Immature natural killer cell (primary cell): ENCODE measurements around the gene ZNF728. TPM values are rescaled to one million over a fixed set of nuclear protein-coding genes. Genes with fewer than 3 reads are reported as not detected.
"Not testable (repeated sequence)": the region's sequence is repeated elsewhere in the genome, so short reads cannot be mapped to it uniquely, and the experiment has no call there.

ENCODE experiments used
- DNase-seq, 3 donors: peaks; one replicate each; pipeline ENCODE4 v3.0.0; 2022; ENCODE audit warnings: mixed read lengths in 1 of 3
- H3K27ac Mint-ChIP-seq, 6 donors: one replicate each; pipeline ENCODE4 v1.8.0; 2020; ENCODE audit warnings: mixed read lengths in 6 of 6, mild to moderate bottlenecking in 5 of 6, inconsistent platforms in 4 of 6, moderate library complexity in 3 of 6
- H3K27me3 Mint-ChIP-seq, 3 donors: one replicate each; pipeline ENCODE4 v1.8.0; 2020 to 2021; ENCODE audit warnings: low read depth in 3 of 3, mild to moderate bottlenecking in 3 of 3, mixed read lengths in 3 of 3, moderate library complexity in 3 of 3, inconsistent platforms in 1 of 3
- H3K36me3 Mint-ChIP-seq, 3 donors: one replicate each; pipeline ENCODE4 v1.8.0; 2020; ENCODE audit warnings: mixed read lengths in 3 of 3, inconsistent platforms in 2 of 3, mild to moderate bottlenecking in 2 of 3
- H3K4me1 Mint-ChIP-seq, 2 donors: one replicate each; pipeline ENCODE4 v1.8.0; 2020; ENCODE audit warnings: inconsistent platforms in 2 of 2, mild to moderate bottlenecking in 2 of 2, mixed read lengths in 2 of 2, moderate library complexity in 1 of 2
- H3K4me3 Mint-ChIP-seq, 5 donors: one replicate each; pipeline ENCODE4 v1.8.0; 2020; ENCODE audit warnings: mild to moderate bottlenecking in 5 of 5, mixed read lengths in 5 of 5, inconsistent platforms in 3 of 5, moderate library complexity in 3 of 5
- H3K9me3 Mint-ChIP-seq, 6 donors: one replicate each; pipeline ENCODE4 v1.8.0; 2020; ENCODE audit warnings: mild to moderate bottlenecking in 6 of 6, mixed read lengths in 6 of 6, inconsistent platforms in 4 of 6, moderate library complexity in 3 of 6
- polyA plus RNA-seq, 3 donors: library from polyadenylated mRNA; unstranded; fragments of 300-500 nt; fragmentation: Illumina TruSeq; gene quantifications; one replicate each; pipeline ENCODE4 v1.2.3, GENCODE V29; 2021

The ZNF728 gene
- not detected for polyA plus RNA-seq

- no peak for DNase-seq
- peaks cover 0 to 5% (median 0%) of the 10 kb centered on the region in 3 donors for H3K27me3 Mint-ChIP-seq
Observed at GRCh38 chr19:23002690-23003422, at the start of gene ZNF728. Gene ZNF728, minus strand, starts transcription at chr19:23003176. Its CDS starts 146 bp downstream, at chr19:23003030.

GRCh38 chr19:23052349-23052748 lies 49.4 kb upstream of the ZNF728 start:
- DNase-seq, result no peak
- peaks cover 8 to 60% (median 22%) of the 10 kb centered on the region in 6 donors for H3K9me3 Mint-ChIP-seq
- H3K27ac Mint-ChIP-seq, result no peak overlapping the region
- no peak overlapping the region for H3K4me3 Mint-ChIP-seq
- no peaks in the 10 kb centered on the region for H3K4me1 Mint-ChIP-seq
- H3K27me3 Mint-ChIP-seq, result peaks cover 0 to 2% (median 0%) of the 10 kb centered on the region in 3 donors
- no peaks in the 10 kb centered on the region for H3K36me3 Mint-ChIP-seq

More at GRCh38 chr19:23002690-23003422, at the start of gene ZNF728:
- Mint-ChIP-seq H3K36me3 (no peaks in the 10 kb centered on the region), H3K4me1 (no peaks in the 10 kb centered on the region), H3K4me3 (no peak within 1 kb of the TSS), H3K27ac (no peak within 1 kb of the TSS), H3K9me3 (peaks cover 18 to 67% (median 51%) of the 10 kb centered on the region in 6 donors)

GRCh38 chr19:23049256-23049655 lies 46.3 kb upstream of the ZNF728 start:
- Mint-ChIP-seq H3K4me3 (no peak overlapping the region), H3K4me1 (no peaks in the 10 kb centered on the region), H3K36me3 (no peaks in the 10 kb centered on the region), H3K27ac (no peak overlapping the region), H3K9me3 (peaks cover 17 to 62% (median 30%) of the 10 kb centered on the region in 6 donors), H3K27me3 (peaks cover 0 to under 1% (median 0%) of the 10 kb centered on the region in 3 donors)
- DNase-seq, result no peak

- H3K4me3 Mint-ChIP-seq, result no peak overlapping the region
- no peaks in the 10 kb centered on the region for H3K4me1 Mint-ChIP-seq
- no peak for DNase-seq
- H3K9me3 Mint-ChIP-seq, result peaks cover 22 to 69% (median 36%) of the 10 kb centered on the region in 6 donors
- H3K36me3 Mint-ChIP-seq, result no peaks in the 10 kb centered on the region
- H3K27me3 Mint-ChIP-seq, result no peaks in the 10 kb centered on the region
- H3K27ac Mint-ChIP-seq, result no peak overlapping the region
Observed at GRCh38 chr19:23046743-23047142, 43.8 kb upstream of the ZNF728 start.

GRCh38 chr19:23033721-23034120 lies 30.7 kb upstream of the ZNF728 start:
- H3K36me3 Mint-ChIP-seq, result peaks cover 0 to 3% (median 0%) of the 10 kb centered on the region in 3 donors
- H3K4me3 Mint-ChIP-seq, result no peak overlapping the region
- no peaks in the 10 kb centered on the region for H3K4me1 Mint-ChIP-seq
- no peak overlapping the region for H3K27ac Mint-ChIP-seq
- H3K27me3 Mint-ChIP-seq, result peaks cover 0 to 7% (median 0%) of the 10 kb centered on the region in 3 donors
- H3K9me3 Mint-ChIP-seq, result peaks cover 16 to 45% (median 29%) of the 10 kb centered on the region in 6 donors
- DNase-seq, result no peak

- no peak overlapping the region for H3K27ac Mint-ChIP-seq
Observed at GRCh38 chr19:23015660-23016059, 12.7 kb upstream of the ZNF728 start.

GRCh38 chr19:22994957-22995356 lies 8.0 kb downstream of the ZNF728 start:
- H3K36me3 Mint-ChIP-seq, H3K4me1 Mint-ChIP-seq, H3K27ac Mint-ChIP-seq, H3K4me3 Mint-ChIP-seq, H3K27me3 Mint-ChIP-seq, DNase-seq: not testable (repeated sequence)
- peaks cover 4 to 61% (median 40%) of the 10 kb centered on the region in 6 donors for H3K9me3 Mint-ChIP-seq

More at GRCh38 chr19:23015660-23016059, 12.7 kb upstream of the ZNF728 start:
- Mint-ChIP-seq H3K4me3 (no peak overlapping the region), H3K36me3 (no peaks in the 10 kb centered on the region), H3K9me3 (peaks cover 15 to 75% (median 38%) of the 10 kb centered on the region in 6 donors), H3K4me1 (no peaks in the 10 kb centered on the region), H3K27me3 (peaks cover 0 to 3% (median 0%) of the 10 kb centered on the region in 3 donors)
- DNase-seq, result no peak

GRCh38 chr19:22976248-22976647 lies 26.7 kb downstream of the ZNF728 start:
- no peak for DNase-seq
- H3K4me3 Mint-ChIP-seq, result no peak overlapping the region
- H3K4me1 Mint-ChIP-seq, result no peaks in the 10 kb centered on the region
- H3K36me3 Mint-ChIP-seq, result peaks cover 0 to 13% (median 9%) of the 10 kb centered on the region in 3 donors
- H3K27me3 Mint-ChIP-seq, result peaks cover 0 to 3% (median 0%) of the 10 kb centered on the region in 3 donors
- peaks cover 38 to 87% (median 72%) of the 10 kb centered on the region in 6 donors for H3K9me3 Mint-ChIP-seq
- H3K27ac Mint-ChIP-seq, result no peak overlapping the region

GRCh38 chr19:22975546-22976136 lies 27.3 kb downstream of the ZNF728 start:
- H3K36me3 Mint-ChIP-seq, H3K4me1 Mint-ChIP-seq, DNase-seq, H3K4me3 Mint-ChIP-seq, H3K27me3 Mint-ChIP-seq, H3K27ac Mint-ChIP-seq: not testable (repeated sequence)
- H3K9me3 Mint-ChIP-seq, result peaks cover 38 to 82% (median 68%) of the 10 kb centered on the region in 6 donors

- peaks cover 18 to 60% (median 47%) of the 10 kb centered on the region in 6 donors for H3K9me3 Mint-ChIP-seq
- peaks cover 0 to 14% (median 4%) of the 10 kb centered on the region in 3 donors for H3K36me3 Mint-ChIP-seq
- no peaks in the 10 kb centered on the region for H3K4me1 Mint-ChIP-seq
- peaks cover 0 to 2% (median 0%) of the 10 kb centered on the region in 3 donors for H3K27me3 Mint-ChIP-seq
- DNase-seq, result no peak
- H3K27ac Mint-ChIP-seq, result no peak overlapping the region
- H3K4me3 Mint-ChIP-seq, result no peak overlapping the region
Observed at GRCh38 chr19:22945560-22945959, 57.4 kb downstream of the ZNF728 start.

- H3K27ac Mint-ChIP-seq, result no peak overlapping the region
- no peaks in the 10 kb centered on the region for H3K27me3 Mint-ChIP-seq
- H3K9me3 Mint-ChIP-seq, result peaks cover 6 to 46% (median 39%) of the 10 kb centered on the region in 6 donors
- no peaks in the 10 kb centered on the region for H3K36me3 Mint-ChIP-seq
- H3K4me3 Mint-ChIP-seq, result no peak overlapping the region
- no peaks in the 10 kb centered on the region for H3K4me1 Mint-ChIP-seq
- DNase-seq, result no peak
Observed at GRCh38 chr19:22935151-22935550, 67.8 kb downstream of the ZNF728 start.

- DNase-seq, H3K27me3 Mint-ChIP-seq, H3K4me1 Mint-ChIP-seq, H3K36me3 Mint-ChIP-seq, H3K27ac Mint-ChIP-seq, H3K4me3 Mint-ChIP-seq: not testable (repeated sequence)
- peaks cover 6 to 33% (median 22%) of the 10 kb centered on the region in 6 donors for H3K9me3 Mint-ChIP-seq
Observed at GRCh38 chr19:22927576-22927975, 75.4 kb downstream of the ZNF728 start.

GRCh38 chr19:22925181-22925580 lies 77.8 kb downstream of the ZNF728 start:
- H3K4me1 Mint-ChIP-seq, H3K36me3 Mint-ChIP-seq, H3K4me3 Mint-ChIP-seq, H3K27ac Mint-ChIP-seq, DNase-seq, H3K27me3 Mint-ChIP-seq: not testable (repeated sequence)
- peaks cover 10 to 45% (median 28%) of the 10 kb centered on the region in 6 donors for H3K9me3 Mint-ChIP-seq
